ENCODE results near the gene OPN4.
"Not testable (repeated sequence)": the region's sequence is repeated elsewhere in the genome, so short reads cannot be mapped to it uniquely, and the experiment has no call there.

OPN4 gene

DNA sequence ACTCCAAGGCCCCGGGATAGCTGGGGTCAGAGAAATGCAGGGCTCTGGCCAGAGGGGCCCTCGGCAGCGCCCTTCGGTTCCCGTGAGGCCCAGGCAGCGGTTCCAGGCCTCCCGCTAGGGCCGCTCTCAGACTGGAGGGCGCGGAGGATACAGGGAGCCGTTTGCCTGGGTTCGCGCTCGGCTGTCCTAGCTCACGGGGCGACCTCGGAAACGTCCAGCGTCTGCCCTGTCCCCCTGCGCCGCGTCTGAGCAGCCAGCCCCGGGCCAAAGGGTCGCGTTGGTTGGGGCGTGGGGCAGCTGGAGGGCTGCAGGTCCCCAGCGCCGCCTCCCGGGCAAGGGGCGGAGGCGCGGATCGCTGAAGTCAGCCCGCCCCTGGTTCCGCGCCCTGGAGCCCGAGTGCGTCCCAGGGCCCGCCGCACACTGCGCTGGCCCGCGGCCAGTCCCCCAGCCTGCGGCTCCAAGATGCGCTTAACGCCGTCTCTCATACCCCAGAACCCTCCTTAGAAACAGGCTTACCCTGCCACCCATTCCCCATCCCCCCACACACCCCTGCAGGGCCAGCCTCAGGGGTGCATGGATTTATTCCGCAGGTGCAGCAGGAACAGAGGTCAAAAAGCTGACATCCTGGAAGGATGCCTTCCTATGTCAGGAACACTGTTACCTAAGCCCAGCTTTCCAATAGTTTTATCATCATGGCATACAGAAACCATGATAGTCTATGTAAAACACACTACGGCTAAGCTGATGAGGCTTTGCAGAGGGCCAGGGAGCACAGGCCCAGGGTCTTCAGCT is 22.1 kb upstream of the OPN4 start:
- H3K27me3 ChIP-seq (ENCODE audit: control insufficient read depth, insufficient read depth, low read length): peaks cover 33% of the 10 kb centered on the region
- no peaks in the 10 kb centered on the region for H3K36me3 ChIP-seq (ENCODE audit: control insufficient read depth, insufficient read depth, low read length)
- peak overlapping the region; percentile 65 for H3K4me3 ChIP-seq (ENCODE audit: low read depth, low read length)
- no peak overlapping the region for H3K27ac ChIP-seq (ENCODE audit: low read depth, low read length)
- H3K9ac ChIP-seq (ENCODE audit: low read depth, low read length): peak overlapping the region; percentile 17; the same call in 1 of the 2 replicates
- no peaks in the 10 kb centered on the region for H3K9me3 ChIP-seq (ENCODE audit: control insufficient read depth, insufficient read depth, low read length)
- H3K4me1 ChIP-seq (ENCODE audit: control insufficient read depth, insufficient read depth, low read length): peaks cover 3% of the 10 kb centered on the region; the same call in 1 of the 2 replicates

DNA sequence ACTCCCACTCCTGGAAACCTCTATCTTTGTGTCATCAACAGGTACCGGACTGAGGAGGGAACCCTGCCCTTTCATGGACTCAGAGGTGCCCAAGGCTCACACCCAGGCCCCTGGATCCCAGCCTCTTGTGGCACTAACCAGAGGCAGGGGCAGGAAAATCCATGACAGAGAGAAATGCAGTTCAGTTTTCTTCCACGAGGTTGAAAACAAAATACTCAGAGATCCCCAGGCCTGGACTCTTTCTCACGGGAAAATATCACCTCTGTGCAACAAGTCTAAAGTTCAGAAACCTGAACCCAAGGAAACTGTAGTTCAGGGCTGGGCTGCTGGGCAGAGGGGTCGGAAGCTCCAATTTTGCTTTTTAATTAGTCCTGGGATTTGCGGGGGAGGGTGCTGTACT is 21.4 kb upstream of the OPN4 start:
- H3K9me3 ChIP-seq (ENCODE audit: control insufficient read depth, insufficient read depth, low read length): no peaks in the 10 kb centered on the region
- no peak overlapping the region for H3K9ac ChIP-seq (ENCODE audit: low read depth, low read length)
- no peaks in the 10 kb centered on the region for H3K36me3 ChIP-seq (ENCODE audit: control insufficient read depth, insufficient read depth, low read length)
- H3K4me3 ChIP-seq (ENCODE audit: low read depth, low read length): no peak overlapping the region
- H3K27ac ChIP-seq (ENCODE audit: low read depth, low read length): no peak overlapping the region
- H3K4me1 ChIP-seq (ENCODE audit: control insufficient read depth, insufficient read depth, low read length): peaks cover 3% of the 10 kb centered on the region; the same call in 1 of the 2 replicates
- H3K27me3 ChIP-seq (ENCODE audit: control insufficient read depth, insufficient read depth, low read length): peaks cover 33% of the 10 kb centered on the region

DNA sequence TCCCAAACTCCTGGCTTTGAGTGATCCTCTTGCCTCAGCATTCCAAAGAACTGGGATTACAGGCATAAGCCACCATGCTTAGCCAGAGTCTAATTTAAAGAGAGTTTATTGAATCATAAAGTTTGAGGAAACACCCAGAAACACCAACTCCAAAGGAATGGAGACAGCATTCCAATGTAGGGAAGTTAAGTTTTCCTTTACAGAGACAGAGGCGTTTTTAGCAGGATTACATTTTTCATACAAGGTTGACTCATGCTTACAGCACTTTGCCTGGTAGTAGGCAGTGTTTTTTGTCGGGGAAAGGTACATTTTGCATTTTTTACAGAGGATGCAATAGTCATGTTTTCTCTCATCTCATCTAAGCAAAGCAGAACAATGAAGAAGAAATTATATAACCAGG is 18.9 kb upstream of the OPN4 start:
- Histone ChIP-seq H3K9ac (ENCODE audit: low read depth, low read length) (no peak overlapping the region), H3K36me3 (ENCODE audit: control insufficient read depth, insufficient read depth, low read length) (no peaks in the 10 kb centered on the region), H3K27me3 (ENCODE audit: control insufficient read depth, insufficient read depth, low read length) (peaks cover 33% of the 10 kb centered on the region), H3K27ac (ENCODE audit: low read depth, low read length) (no peak overlapping the region), H3K4me1 (ENCODE audit: control insufficient read depth, insufficient read depth, low read length) (peaks cover 3% of the 10 kb centered on the region; the same call in 1 of the 2 replicates), H3K4me3 (ENCODE audit: low read depth, low read length) (no peak overlapping the region), H3K9me3 (ENCODE audit: control insufficient read depth, insufficient read depth, low read length) (no peaks in the 10 kb centered on the region)

DNA sequence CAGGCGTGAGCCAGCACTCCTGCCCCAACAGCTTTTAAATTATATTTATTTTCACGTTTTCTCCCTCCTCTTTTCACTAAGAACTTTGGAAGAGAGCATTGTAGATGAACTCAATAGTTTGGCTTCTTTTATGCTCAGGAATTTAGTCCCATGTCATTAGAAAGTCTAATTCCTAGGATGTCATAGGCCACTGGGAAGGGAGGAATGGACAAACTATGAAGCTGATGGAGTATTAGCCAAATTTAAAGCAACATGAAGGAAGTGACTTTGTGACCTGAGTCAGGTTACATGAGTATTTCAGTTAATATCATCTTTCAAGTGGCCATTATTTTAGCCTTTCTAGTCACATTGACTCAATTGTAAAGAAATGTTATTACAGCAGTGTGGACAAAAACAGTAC is 18.0 kb upstream of the OPN4 start:
- H3K4me3 ChIP-seq (ENCODE audit: low read depth, low read length): no peak overlapping the region

DNA sequence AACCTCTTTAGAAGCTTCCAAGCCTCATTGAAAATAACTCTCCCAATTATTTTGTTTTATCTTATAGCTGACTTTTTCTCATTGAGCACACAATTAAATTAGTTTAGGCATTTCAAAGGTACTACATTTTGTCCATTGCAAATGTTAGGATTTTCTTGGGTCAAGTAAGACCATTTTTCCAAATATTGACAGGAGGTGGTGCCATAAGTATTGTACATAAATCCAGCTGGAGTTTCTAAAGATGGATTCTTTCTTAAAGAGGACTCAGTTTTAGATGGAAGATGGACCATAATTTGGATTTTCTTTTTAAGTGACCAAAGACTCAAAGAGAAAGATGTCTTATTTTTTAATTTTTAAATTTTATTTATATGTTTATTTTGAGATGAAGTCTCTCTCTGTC is 12.3 kb upstream of the OPN4 start:
- no peaks in the 10 kb centered on the region for H3K27me3 ChIP-seq (ENCODE audit: control insufficient read depth, insufficient read depth, low read length)
- no peak overlapping the region for H3K9ac ChIP-seq (ENCODE audit: low read depth, low read length)
- H3K27ac ChIP-seq (ENCODE audit: low read depth, low read length): no peak overlapping the region
- no peaks in the 10 kb centered on the region for H3K4me1 ChIP-seq (ENCODE audit: control insufficient read depth, insufficient read depth, low read length)
- no peak overlapping the region for H3K4me3 ChIP-seq (ENCODE audit: low read depth, low read length)
- no peaks in the 10 kb centered on the region for H3K9me3 ChIP-seq (ENCODE audit: control insufficient read depth, insufficient read depth, low read length)
- H3K36me3 ChIP-seq (ENCODE audit: control insufficient read depth, insufficient read depth, low read length): no peaks in the 10 kb centered on the region

More for the DNA sequence above, 18.0 kb upstream of the OPN4 start:
- H3K36me3 ChIP-seq (ENCODE audit: control insufficient read depth, insufficient read depth, low read length): no peaks in the 10 kb centered on the region
- peaks cover 29% of the 10 kb centered on the region for H3K27me3 ChIP-seq (ENCODE audit: control insufficient read depth, insufficient read depth, low read length)
- no peak overlapping the region for H3K27ac ChIP-seq (ENCODE audit: low read depth, low read length)
- peaks cover 3% of the 10 kb centered on the region; the same call in 1 of the 2 replicates for H3K4me1 ChIP-seq (ENCODE audit: control insufficient read depth, insufficient read depth, low read length)
- no peak overlapping the region for H3K9ac ChIP-seq (ENCODE audit: low read depth, low read length)
- H3K9me3 ChIP-seq (ENCODE audit: control insufficient read depth, insufficient read depth, low read length): no peaks in the 10 kb centered on the region

DNA sequence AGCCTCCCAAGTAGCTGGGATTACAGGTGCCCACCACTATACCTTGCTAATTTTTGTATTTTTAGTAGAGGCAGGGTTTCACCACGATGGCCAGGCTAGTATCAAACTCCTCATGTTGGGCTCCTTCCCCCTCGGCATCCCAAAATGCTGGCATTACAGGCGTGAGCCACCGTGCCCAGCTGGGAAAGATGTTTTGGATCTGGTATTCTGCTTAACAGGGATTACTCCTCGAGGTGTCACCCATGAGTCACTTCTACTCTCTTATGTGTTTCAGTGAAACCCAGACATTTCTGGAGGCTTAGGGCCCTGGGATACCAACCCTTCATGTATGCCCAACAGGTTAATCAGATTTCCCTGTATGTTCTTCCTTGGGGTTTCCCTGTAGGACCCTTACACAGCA is 11.8 kb upstream of the OPN4 start:
- H3K27ac ChIP-seq (ENCODE audit: low read depth, low read length): no peak overlapping the region
- no peaks in the 10 kb centered on the region for H3K9me3 ChIP-seq (ENCODE audit: control insufficient read depth, insufficient read depth, low read length)
- no peak overlapping the region for H3K4me3 ChIP-seq (ENCODE audit: low read depth, low read length)
- no peaks in the 10 kb centered on the region for H3K4me1 ChIP-seq (ENCODE audit: control insufficient read depth, insufficient read depth, low read length)
- no peak overlapping the region for H3K9ac ChIP-seq (ENCODE audit: low read depth, low read length)
- no peaks in the 10 kb centered on the region for H3K36me3 ChIP-seq (ENCODE audit: control insufficient read depth, insufficient read depth, low read length)
- no peaks in the 10 kb centered on the region for H3K27me3 ChIP-seq (ENCODE audit: control insufficient read depth, insufficient read depth, low read length)

DNA sequence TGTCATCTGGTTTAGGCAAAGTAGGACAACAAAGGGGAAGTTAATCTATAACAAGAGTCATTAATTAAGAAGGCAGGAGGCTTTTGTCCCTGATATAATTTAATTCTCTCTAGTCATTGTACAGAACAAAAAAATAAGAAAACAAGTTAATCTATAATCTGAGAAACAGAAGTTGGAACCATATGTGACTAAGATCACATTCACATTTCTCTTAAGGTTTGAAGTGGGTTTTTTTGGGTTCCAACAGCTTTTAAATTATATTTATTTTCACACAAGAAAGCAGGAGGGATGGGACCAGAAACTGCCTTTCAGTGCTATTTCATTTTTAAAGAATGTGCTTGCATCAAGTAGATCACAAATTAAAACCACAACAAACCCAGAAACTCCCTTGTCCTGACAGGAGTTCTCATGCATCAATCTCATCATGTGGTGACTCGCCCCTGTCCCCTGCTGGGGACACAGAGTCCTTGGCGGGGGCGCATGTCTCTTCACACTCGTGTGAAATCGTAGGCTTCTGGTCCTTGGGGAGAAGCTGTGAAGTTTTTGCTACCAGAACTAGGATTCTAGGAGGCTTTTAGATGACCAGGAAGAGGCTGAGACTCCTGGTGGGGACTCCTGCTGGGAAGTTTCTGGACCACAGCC is 10.1 kb upstream of the OPN4 start:
- H3K4me3 ChIP-seq (ENCODE audit: low read depth, low read length): no peak overlapping the region
- no peaks in the 10 kb centered on the region for H3K9me3 ChIP-seq (ENCODE audit: control insufficient read depth, insufficient read depth, low read length)
- H3K4me1 ChIP-seq (ENCODE audit: control insufficient read depth, insufficient read depth, low read length): 0 out of 2 replicates have a peak, but pooled peaks cover 4% of the 10 kb centered on the region
- H3K27me3 ChIP-seq (ENCODE audit: control insufficient read depth, insufficient read depth, low read length): no peaks in the 10 kb centered on the region
- no peak overlapping the region for H3K27ac ChIP-seq (ENCODE audit: low read depth, low read length)
- H3K9ac ChIP-seq (ENCODE audit: low read depth, low read length): no peak overlapping the region
- H3K36me3 ChIP-seq (ENCODE audit: control insufficient read depth, insufficient read depth, low read length): no peaks in the 10 kb centered on the region

DNA sequence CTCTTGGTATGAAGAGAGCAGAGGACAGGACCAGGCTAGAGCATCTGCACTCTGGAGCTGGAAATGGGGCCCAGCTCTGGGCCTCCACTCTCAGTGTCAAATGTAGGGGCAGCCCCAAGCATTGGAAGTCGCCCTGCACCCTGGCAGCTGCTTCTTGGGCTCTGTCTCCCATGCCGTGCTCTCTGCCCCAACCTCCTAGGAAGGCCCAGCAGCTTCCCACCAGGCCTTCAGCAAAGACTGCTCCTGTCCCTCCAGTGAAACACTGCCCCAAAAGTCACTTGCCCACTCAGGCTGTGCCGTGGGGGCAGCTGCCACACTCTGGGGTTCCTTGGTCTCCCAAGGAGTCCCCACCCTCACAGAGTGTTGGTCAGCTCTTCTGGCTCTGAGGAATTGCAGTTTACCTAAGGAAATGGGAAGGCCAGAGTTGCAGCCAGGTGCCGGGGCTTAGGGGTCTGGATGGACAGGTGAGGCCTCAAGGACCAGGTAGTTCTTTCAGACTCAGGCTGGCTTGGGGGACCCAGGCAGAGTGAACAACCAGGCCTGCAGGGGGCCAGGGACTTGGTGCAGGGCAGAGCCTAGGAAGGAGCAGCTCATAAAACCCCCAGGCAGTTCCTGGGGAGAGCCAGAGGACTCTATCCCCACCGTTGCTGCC is 9.4 kb upstream of the OPN4 start:
- Histone ChIP-seq H3K36me3 (ENCODE audit: control insufficient read depth, insufficient read depth, low read length) (no peaks in the 10 kb centered on the region), H3K27me3 (ENCODE audit: control insufficient read depth, insufficient read depth, low read length) (no peaks in the 10 kb centered on the region), H3K9ac (ENCODE audit: low read depth, low read length) (no peak overlapping the region), H3K9me3 (ENCODE audit: control insufficient read depth, insufficient read depth, low read length) (no peaks in the 10 kb centered on the region), H3K4me3 (ENCODE audit: low read depth, low read length) (no peak overlapping the region), H3K4me1 (ENCODE audit: control insufficient read depth, insufficient read depth, low read length) (0 out of 2 replicates have a peak, but pooled peaks cover 4% of the 10 kb centered on the region), H3K27ac (ENCODE audit: low read depth, low read length) (no peak overlapping the region)

DNA sequence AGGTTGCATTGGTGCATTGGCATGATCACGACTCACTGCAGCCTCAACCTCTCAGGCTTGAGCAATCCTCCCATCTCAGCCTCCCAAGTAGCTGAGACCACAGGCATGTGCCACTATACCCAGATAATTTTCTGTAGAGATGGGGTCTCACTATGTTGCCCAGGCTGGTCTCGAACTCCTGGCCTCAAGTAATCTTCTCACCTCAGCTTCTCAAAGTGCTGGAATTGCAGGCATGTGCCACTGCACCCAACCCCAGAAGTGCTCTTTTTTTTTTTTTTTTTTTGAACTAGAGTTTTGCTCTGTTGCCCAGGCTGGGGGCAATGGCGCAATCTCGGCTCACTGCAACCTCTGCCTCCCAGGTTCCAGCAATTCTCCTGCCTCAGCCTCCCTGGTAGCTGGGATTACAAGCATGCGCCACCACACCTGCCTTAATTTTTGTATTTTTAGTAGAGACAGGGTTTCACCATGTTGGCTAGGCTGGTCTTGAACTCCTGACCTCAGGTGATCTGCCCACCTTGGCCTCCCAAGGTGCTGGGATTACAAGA is 8.7 kb upstream of the OPN4 start:
- H3K4me3 ChIP-seq (ENCODE audit: low read depth, low read length); H3K27ac ChIP-seq (ENCODE audit: low read depth, low read length); H3K9ac ChIP-seq (ENCODE audit: low read depth, low read length); H3K4me1 ChIP-seq (ENCODE audit: control insufficient read depth, insufficient read depth, low read length); H3K9me3 ChIP-seq (ENCODE audit: control insufficient read depth, insufficient read depth, low read length); H3K36me3 ChIP-seq (ENCODE audit: control insufficient read depth, insufficient read depth, low read length); H3K27me3 ChIP-seq (ENCODE audit: control insufficient read depth, insufficient read depth, low read length): not testable (repeated sequence)

DNA sequence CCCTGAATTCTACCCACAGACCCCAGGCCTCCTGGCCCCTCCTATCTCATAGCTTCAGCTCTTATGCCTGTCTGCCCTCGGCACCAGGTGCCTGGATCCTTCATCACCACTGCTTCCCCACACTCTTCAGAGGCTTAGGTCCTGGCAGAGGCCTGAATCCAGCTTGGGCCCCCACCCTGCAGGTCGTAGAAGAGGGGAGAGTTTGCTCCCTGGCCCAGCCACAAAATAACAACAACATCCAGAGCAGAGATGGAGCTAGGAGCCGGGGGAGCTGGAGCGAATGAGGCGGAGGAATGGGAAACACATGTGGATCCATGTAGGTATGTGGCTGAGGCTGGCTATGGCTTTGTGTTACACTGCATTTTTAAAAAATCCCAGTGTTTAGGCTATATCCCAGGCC is 7.8 kb upstream of the OPN4 start:
- Histone ChIP-seq H3K36me3 (ENCODE audit: control insufficient read depth, insufficient read depth, low read length) (no peaks in the 10 kb centered on the region), H3K27me3 (ENCODE audit: control insufficient read depth, insufficient read depth, low read length) (no peaks in the 10 kb centered on the region), H3K27ac (ENCODE audit: low read depth, low read length) (no peak overlapping the region), H3K9me3 (ENCODE audit: control insufficient read depth, insufficient read depth, low read length) (no peaks in the 10 kb centered on the region), H3K9ac (ENCODE audit: low read depth, low read length) (no peak overlapping the region), H3K4me1 (ENCODE audit: control insufficient read depth, insufficient read depth, low read length) (0 out of 2 replicates have a peak, but pooled peaks cover 4% of the 10 kb centered on the region), H3K4me3 (ENCODE audit: low read depth, low read length) (no peak overlapping the region)

DNA sequence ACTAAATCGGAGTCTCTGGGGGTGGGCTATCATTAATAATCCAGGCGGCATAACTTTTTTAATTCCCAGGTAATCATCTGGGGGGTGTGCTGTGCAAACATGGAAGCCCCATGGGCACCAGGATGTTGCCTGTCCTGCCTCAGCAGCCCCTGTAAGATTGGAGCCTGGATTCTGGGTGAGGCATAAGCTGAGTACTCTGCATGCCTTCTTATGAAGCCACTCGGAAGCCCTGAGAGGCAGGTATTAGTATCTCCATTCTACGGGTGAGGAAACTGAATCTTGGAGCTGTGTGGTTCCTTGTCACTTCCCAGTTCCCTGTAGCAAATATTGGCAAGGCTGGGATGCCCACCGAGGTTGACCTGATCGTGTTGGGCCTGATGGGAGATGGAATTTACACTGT is 7.4 kb upstream of the OPN4 start:
- Histone ChIP-seq H3K9ac (ENCODE audit: low read depth, low read length) (no peak overlapping the region), H3K4me1 (ENCODE audit: control insufficient read depth, insufficient read depth, low read length) (0 out of 2 replicates have a peak, but pooled peaks cover 4% of the 10 kb centered on the region), H3K27me3 (ENCODE audit: control insufficient read depth, insufficient read depth, low read length) (no peaks in the 10 kb centered on the region), H3K27ac (ENCODE audit: low read depth, low read length) (no peak overlapping the region), H3K4me3 (ENCODE audit: low read depth, low read length) (no peak overlapping the region), H3K9me3 (ENCODE audit: control insufficient read depth, insufficient read depth, low read length) (no peaks in the 10 kb centered on the region), H3K36me3 (ENCODE audit: control insufficient read depth, insufficient read depth, low read length) (no peaks in the 10 kb centered on the region)

All from HUES48 (cell line).